ENCODE results near the gene PRIMA1.

Gene PRIMA1

DNA sequence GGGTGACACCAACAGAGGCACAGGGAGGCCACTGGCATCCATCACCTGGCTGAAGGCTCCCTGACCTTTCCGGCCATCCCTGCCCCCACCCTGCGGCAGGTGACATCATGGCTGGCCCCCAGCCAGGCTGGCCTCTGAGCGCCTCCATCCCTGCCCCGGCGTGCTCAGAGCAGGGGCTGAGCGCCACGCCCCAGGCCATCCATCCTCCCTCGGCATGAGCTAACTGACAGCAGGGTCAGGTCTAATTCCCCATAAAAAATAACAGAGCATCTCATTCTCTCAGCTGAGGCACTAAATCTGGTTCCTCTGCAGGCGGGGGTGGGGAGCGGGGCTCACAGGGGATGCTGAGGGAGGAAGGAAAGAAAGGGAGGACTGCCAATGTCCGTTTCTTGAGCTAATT lies 50.7 kb downstream of the PRIMA1 start:
- DNase-seq = no peak
- Mint-ChIP-seq H3K27me3 (peaks cover 18% of the 10 kb centered on the region), H3K9me3 (no peaks in the 10 kb centered on the region), H3K27ac (no peak overlapping the region), H3K4me3 (no peak overlapping the region), H3K4me1 (no peaks in the 10 kb centered on the region), H3K36me3 (no peaks in the 10 kb centered on the region)
- CTCF ChIA-PET = no interaction called here

DNA sequence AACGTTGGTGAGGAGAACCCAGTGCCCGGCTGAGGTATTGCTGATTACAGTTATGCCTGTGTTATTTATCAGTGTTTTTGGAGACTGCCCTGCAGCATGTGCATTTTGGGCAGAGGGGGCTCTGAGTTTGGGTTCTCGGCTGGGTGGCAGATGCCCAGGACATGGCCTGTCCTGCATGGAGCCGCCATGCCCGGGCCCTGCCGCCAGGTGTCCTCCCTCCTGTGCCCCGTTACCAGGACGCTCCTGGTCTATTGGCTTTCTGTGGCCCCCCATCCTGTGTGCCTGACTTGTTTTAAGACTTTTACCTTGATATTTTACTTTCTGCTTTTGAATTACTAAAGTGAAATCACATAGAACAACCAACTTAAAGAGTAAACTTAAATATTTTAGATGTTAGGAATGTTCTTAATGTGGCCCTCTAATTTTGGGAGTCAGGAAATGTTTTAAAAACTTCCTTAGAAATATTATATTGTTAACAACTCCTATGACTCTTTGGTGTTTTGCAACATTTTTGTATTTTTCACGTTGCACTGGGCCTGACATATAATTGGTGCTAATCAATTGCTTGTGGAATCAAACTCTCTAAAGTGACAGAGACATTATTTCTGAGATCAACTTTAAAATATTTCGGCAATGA lies 51.8 kb downstream of the PRIMA1 start:
- no peak for DNase-seq
- H3K4me3 Mint-ChIP-seq = no peak overlapping the region
- no peaks in the 10 kb centered on the region for H3K9me3 Mint-ChIP-seq
- H3K4me1 Mint-ChIP-seq = no peaks in the 10 kb centered on the region
- no peak overlapping the region for H3K27ac Mint-ChIP-seq
- CTCF ChIA-PET = no interaction called here
- H3K27me3 Mint-ChIP-seq = peaks cover 16% of the 10 kb centered on the region
- H3K36me3 Mint-ChIP-seq = no peaks in the 10 kb centered on the region

DNA sequence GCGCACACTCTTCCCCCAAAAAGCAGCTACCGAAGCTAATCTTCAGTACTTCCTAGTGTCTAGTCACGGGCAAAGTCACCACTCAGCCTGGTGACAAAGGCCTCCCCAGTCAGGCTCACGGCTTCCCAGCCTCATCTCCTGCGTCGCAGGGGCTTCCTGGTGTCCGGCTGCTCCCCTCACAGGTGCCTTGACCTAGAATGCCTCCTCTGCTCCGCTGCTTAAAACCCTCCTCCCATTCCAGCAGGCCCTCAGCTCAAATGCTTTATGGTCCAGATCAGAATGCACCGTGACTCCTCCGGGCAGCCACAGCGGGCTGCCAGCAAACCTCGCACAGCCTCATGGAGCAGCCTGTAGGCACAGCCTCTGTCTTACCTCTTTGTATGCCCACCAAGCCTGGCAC lies 53.1 kb downstream of the PRIMA1 start:
- Mint-ChIP-seq H3K4me1 (no peaks in the 10 kb centered on the region), H3K9me3 (no peaks in the 10 kb centered on the region), H3K4me3 (no peak overlapping the region), H3K27ac (no peak overlapping the region), H3K36me3 (no peaks in the 10 kb centered on the region), H3K27me3 (peaks cover 13% of the 10 kb centered on the region)
- CTCF ChIA-PET = no interaction called here
- DNase-seq = no peak

DNA sequence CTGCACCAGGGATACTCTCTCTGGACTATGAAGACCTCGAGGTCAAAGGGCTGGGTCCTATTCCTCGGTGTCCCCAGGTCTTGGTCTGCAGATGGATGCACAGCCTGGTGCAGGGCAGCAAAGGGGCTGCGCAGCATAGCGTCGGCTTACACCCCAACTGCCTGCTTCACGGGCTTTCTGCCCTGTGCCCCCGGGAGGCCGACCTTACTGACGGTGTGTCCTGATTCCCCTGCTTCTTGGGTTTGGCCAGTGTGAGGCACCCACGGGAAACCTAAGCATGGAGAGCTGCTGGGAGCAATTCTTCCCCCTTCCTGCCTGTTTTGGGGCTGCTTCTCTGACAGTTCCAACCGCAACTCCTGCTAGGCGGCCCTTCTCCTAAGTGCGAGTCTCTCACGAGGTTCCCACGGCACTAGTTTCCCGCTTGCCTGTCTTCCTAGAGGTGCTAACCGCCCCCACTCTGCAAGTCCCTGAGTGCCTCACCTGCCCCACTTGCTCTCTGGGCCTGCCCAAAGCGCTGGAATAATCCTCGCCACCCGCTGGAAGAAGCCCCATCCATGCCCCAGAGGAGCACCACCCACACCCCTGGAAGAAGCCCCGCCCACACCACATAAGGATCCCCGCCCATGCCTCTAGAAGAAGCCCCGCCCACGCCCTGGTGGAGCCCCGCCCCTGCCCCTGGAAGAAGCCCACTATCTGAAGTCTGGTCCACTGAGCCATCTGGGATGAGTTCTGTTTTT lies 54.0 kb downstream of the PRIMA1 start:
- DNase-seq = no peak
- CTCF ChIA-PET = no interaction called here
- Mint-ChIP-seq H3K27ac (no peak overlapping the region), H3K4me3 (no peak overlapping the region), H3K4me1 (no peaks in the 10 kb centered on the region), H3K36me3 (no peaks in the 10 kb centered on the region), H3K9me3 (no peaks in the 10 kb centered on the region), H3K27me3 (peaks cover 12% of the 10 kb centered on the region)

DNA sequence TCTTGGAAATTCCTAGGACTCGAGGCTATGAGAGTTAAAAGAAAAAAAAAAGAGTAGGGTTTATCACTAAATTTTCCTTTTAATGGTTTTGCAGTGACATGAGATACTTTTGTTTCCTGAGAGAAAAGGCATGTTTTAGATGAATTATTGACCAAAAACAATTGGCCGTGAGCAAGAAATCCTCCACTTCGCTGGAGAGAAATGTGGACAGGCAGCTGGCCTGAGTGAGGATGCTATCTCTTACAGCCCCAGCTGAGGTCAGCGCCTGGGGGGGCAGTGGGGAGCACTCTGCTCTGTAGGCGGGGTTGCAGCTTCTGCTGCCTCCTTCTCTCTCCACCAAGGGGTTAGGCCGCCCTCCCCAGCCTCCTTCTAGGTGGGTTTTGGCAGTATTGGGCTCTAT lies 54.7 kb downstream of the PRIMA1 start:
- Mint-ChIP-seq H3K9me3 (no peaks in the 10 kb centered on the region), H3K4me3 (no peak overlapping the region), H3K27ac (no peak overlapping the region), H3K36me3 (no peaks in the 10 kb centered on the region), H3K4me1 (no peaks in the 10 kb centered on the region), H3K27me3 (peaks cover 16% of the 10 kb centered on the region)
- DNase-seq = no peak
- CTCF ChIA-PET = no interaction called here

DNA sequence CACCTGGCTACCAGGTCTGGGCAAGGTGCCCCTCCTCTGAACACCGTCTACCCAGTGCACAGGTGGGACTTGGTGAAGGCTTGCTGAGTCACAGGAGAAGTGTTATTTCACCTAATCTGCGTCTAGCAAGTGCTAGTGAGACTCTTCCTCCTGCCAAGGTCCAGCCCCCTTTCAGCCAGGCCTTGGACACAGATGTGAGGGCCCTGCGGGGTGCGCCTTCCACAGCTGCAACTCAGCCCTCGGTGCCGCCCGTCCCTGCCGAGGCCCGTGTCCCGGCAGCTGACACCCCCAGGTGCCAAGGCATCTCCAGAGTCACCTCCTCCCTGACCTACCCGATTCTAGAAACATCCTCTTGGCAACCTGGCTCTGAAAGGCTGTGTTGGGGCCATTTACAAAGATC lies 55.1 kb downstream of the PRIMA1 start:
- H3K4me1 Mint-ChIP-seq = no peaks in the 10 kb centered on the region
- H3K4me3 Mint-ChIP-seq = no peak overlapping the region
- peaks cover 15% of the 10 kb centered on the region for H3K27me3 Mint-ChIP-seq
- H3K27ac Mint-ChIP-seq = no peak overlapping the region
- CTCF ChIA-PET = no interaction called here
- H3K36me3 Mint-ChIP-seq = no peaks in the 10 kb centered on the region
- no peaks in the 10 kb centered on the region for H3K9me3 Mint-ChIP-seq
- DNase-seq = no peak

DNA sequence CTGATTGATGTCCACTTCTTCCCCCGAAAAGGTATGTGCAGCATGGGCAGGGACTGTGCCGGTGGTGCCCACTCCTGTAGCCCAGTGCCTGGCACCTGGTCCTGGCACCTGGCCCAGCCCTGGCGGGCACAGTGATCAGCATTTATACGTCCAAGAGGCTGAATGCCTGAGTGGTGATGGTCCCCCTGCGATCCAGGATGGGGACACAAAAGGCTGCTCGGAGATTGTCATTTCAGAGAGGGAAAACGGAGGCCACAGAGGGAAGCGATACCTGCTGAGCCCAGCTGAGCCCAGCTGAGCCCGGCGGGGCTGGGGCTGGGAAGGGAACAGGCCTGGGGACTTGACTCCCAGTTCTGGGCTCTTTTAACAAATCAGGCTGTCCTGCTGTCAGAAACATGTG lies 55.8 kb downstream of the PRIMA1 start:
- Mint-ChIP-seq H3K36me3 (no peaks in the 10 kb centered on the region), H3K9me3 (no peaks in the 10 kb centered on the region), H3K27me3 (peaks cover 12% of the 10 kb centered on the region), H3K4me3 (no peak overlapping the region), H3K27ac (no peak overlapping the region), H3K4me1 (no peaks in the 10 kb centered on the region)
- CTCF ChIA-PET = no interaction called here
- DNase-seq = no peak

DNA sequence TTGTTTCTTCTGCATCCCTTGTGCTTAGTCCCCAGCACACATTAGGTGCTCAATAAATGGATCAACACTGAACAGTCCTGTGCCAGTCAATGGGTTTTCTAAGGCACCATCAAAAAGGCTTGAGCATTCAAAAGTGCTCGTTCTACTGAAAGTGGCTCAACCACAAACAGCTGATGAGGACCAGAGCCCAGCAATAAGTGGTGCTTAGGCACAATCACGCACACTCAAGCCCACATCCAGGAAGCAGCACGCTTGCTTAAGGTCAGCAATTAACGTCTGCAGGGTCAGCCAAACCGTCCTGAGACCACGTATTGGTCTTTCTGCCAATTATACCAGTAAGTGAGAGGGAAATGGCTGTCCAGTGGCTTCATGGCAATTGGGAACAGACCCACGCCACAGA lies 56.5 kb downstream of the PRIMA1 start:
- Mint-ChIP-seq H3K36me3 (no peaks in the 10 kb centered on the region), H3K4me1 (no peaks in the 10 kb centered on the region), H3K4me3 (no peak overlapping the region), H3K9me3 (no peaks in the 10 kb centered on the region), H3K27me3 (peaks cover 12% of the 10 kb centered on the region), H3K27ac (no peak overlapping the region)
- CTCF ChIA-PET = no interaction called here
- no peak for DNase-seq

DNA sequence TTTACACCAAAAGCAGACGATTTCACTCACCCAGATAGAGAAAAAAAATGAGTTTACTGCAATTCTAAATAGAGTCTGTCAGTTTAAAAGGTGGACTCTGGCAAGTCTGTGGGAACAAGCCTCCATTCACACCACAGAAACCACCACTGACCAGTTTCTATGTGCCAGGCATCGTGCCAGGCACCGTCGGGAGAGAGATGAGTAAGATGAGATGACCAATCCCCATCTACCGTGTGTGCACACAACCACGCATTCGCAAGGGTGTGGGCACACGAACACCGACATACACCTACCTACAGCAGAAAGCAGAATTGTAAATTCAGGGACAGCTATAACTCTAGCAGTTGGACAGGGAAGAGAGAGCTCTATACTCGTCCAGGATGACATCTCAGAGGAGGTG lies 58.3 kb downstream of the PRIMA1 start:
- H3K4me1 Mint-ChIP-seq = no peaks in the 10 kb centered on the region
- H3K9me3 Mint-ChIP-seq = no peaks in the 10 kb centered on the region
- DNase-seq = no peak
- CTCF ChIA-PET = no interaction called here
- no peak overlapping the region for H3K27ac Mint-ChIP-seq
- no peak overlapping the region for H3K4me3 Mint-ChIP-seq
- peaks cover 8% of the 10 kb centered on the region for H3K27me3 Mint-ChIP-seq
- H3K36me3 Mint-ChIP-seq = no peaks in the 10 kb centered on the region

DNA sequence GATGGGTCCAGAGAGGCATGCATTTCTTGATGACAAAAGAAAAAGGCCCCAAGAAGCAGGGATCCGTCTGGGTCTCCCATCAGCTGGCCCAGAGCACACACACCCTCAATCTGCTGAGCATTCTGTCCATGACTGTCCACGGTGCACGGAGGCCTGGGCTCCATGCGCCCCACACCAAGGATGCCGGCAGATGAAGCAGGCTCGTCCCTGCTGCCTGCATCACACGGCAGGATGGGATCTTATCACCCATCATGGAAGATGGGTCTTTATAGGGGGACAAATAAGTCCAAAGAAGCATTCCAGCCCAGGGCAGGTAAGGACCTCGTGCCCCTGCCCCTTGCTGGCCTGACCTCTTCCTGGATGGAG lies 59.7 kb downstream of the PRIMA1 start:
- Mint-ChIP-seq H3K9me3 (no peaks in the 10 kb centered on the region), H3K27me3 (peaks cover 8% of the 10 kb centered on the region), H3K36me3 (no peaks in the 10 kb centered on the region), H3K4me1 (no peaks in the 10 kb centered on the region), H3K4me3 (no peak overlapping the region), H3K27ac (no peak overlapping the region)
- DNase-seq = no peak
- CTCF ChIA-PET = no interaction called here

DNA sequence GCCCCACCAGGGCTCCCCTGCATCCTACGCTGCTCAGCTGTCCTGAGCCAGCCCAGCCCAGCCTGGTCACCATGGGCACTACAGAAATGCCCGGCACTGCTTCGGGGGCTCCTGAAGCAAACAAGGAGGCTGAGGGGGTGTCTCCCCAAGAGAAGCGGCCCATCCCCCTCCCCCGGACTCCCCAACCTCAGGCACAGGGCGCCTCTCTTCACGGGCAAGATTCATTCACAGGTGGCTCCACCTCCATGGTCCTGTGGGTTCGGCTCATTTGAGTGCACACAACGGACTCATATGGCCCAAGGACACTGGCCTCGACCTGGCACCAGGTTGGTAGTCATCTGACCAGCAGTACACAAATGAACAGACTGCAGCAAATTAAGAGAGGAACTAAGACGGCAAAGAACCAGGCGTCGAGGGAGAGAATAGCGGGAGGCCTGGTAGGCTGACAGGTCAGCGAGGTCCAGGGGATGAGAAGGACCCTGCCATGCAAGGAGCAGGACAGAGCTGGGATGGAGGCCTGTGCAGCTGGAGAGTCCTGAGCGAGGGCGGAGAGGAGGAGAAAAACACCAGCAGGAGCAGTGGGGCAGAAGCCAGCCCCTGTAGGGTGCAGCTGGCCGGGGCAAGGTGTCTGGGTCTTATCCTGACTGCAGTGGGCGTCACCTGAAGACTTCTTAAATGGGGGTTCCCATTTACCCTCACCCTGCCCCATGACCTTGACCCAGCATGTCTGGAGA lies 60.2 kb downstream of the PRIMA1 start:
- Mint-ChIP-seq H3K4me3 (no peak overlapping the region), H3K9me3 (no peaks in the 10 kb centered on the region), H3K4me1 (no peaks in the 10 kb centered on the region), H3K27me3 (peaks cover 8% of the 10 kb centered on the region), H3K27ac (no peak overlapping the region), H3K36me3 (no peaks in the 10 kb centered on the region)
- CTCF ChIA-PET = no interaction called here
- DNase-seq = no peak

DNA sequence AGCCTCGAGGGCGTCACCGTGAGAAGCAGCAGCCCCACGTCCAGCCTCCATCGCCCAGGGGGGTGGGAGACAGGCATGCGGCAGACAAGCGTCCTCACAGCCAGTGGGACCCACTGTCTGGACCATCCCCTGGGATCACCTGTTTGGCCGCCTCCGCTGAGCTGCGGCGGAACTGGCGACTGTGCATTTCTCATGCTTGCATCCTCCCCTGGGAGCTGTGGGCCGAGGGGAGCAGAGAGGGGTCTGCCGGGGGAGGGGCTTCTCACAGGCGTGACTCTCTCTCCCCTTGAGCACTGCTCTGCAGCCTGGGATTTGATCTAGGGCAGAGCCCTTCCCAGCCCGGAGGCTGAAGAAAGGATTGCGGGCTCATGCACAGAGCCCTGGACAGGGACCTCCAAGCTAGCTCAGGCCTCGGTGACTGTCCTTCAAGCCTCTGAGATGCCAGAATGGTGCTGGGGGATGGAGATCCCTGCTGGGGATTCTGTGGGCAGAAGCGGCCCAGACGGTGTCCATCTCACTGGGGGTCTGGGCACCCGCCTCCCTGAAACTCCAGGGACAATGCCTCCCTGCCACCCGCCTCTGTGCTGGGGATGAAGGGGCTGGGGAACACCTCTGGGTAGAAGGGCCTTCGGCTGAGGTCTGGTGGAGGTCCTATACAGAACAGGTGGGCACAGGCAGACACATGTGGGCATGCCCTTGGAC lies 61.1 kb downstream of the PRIMA1 start:
- H3K4me3 Mint-ChIP-seq = no peak overlapping the region
- CTCF ChIA-PET = no interaction called here
- no peak overlapping the region for H3K27ac Mint-ChIP-seq
- no peaks in the 10 kb centered on the region for H3K36me3 Mint-ChIP-seq
- H3K9me3 Mint-ChIP-seq = no peaks in the 10 kb centered on the region
- H3K27me3 Mint-ChIP-seq = peaks cover 4% of the 10 kb centered on the region
- DNase-seq = no peak
- no peaks in the 10 kb centered on the region for H3K4me1 Mint-ChIP-seq

DNA sequence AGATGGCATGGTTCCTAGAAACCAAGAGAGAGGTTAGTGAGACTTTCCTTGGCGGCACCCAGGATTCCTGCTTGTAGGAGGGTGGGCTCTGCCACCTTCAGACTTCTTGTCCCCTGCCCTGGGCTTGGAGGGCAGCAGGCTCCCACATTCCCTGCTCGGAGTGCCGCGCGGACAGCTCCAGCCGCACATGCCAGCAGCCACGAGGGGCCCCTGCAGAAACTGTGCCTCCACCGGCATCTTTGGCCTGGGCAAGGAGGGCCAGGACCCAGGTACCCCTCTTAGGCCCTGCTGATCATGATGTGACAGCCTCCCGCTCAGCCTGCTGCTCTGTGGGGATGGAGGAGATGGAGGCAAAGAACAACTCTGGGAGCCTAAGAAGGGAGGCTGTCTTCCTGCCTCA lies 62.3 kb downstream of the PRIMA1 start:
- Mint-ChIP-seq H3K9me3 (peaks cover 2% of the 10 kb centered on the region), H3K36me3 (no peaks in the 10 kb centered on the region), H3K27me3 (peaks cover 4% of the 10 kb centered on the region), H3K4me1 (no peaks in the 10 kb centered on the region), H3K4me3 (no peak overlapping the region), H3K27ac (no peak overlapping the region)
- DNase-seq = no peak
- CTCF ChIA-PET = no interaction called here

DNA sequence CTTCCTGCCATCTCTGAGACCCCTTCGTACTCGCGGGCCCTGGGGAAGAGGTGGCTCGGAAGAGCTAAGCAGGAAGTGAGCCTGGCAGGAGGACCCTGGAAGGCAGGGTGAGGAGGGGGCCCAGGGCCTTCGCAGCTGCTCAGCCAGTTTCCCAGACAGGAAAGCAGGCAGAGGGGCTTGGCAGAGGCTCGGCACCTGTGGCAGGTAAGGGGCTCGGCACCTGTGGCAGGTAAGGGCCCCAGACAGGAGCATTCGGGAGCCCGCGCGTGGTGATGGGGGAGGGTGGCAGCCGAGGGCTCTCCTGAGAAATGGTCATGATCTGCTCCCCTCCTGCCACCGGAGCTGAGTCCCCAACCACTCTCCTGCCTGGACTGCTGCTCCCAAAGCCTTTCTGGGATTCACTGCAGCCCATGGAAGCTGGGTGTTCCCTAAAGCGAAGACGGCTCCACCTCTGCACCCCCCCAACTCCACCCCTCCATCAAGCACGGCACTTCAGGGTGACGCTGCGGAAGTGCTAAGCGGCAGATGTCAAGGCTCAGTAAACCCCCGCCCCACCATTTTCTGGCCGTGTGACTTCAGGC lies 63.2 kb downstream of the PRIMA1 start:
- Mint-ChIP-seq H3K27ac (no peak overlapping the region), H3K4me1 (no peaks in the 10 kb centered on the region), H3K9me3 (peaks cover 2% of the 10 kb centered on the region), H3K4me3 (no peak overlapping the region), H3K36me3 (no peaks in the 10 kb centered on the region), H3K27me3 (peaks cover 4% of the 10 kb centered on the region)
- DNase-seq = no peak
- CTCF ChIA-PET = no interaction called here

Measured in activated naive CD4-positive, alpha-beta T cell treated with anti-CD3 and anti-CD28 coated beads, Interleukin-2, amount 10 ng/mL, durations not matched to agents 7 days and 5 days (primary cell).